ENCODE measurements around the gene UBXN11.

Gene UBXN11

GRCh38 chr1:26306290-26307229 lies at the start of gene UBXN11:
UBXN11 (minus strand) TSS chr1:26306636; CDS start chr1:26302883, 3,753 bp downstream.
- FAIRE-seq = peak; percentile 98
- peak; percentile 97 for DNase-seq (ENCODE audit: extremely low spot score, insufficient read length, low read depth)

GRCh38 chr1:26356106-26356505 lies 49.7 kb upstream of the UBXN11 start:
- no peak for DNase-seq (ENCODE audit: extremely low spot score, insufficient read length, low read depth)
- FAIRE-seq = no peak

GRCh38 chr1:26354972-26355371 lies 48.5 kb upstream of the UBXN11 start:
- DNase-seq (ENCODE audit: extremely low spot score, insufficient read length, low read depth) = no peak
- FAIRE-seq = no peak

- FAIRE-seq (no peak), DNase-seq (ENCODE audit: extremely low spot score, insufficient read length, low read depth) (no peak)
These were observed 47.8 kb upstream of the UBXN11 start, which contains the start of gene CRYBG2 for GRCh38 chr1:26353976-26354820. CRYBG2 (minus strand) TSS chr1:26354130; CDS start chr1:26346657, 7,473 bp downstream.

GRCh38 chr1:26353210-26353859 lies 46.9 kb upstream of the UBXN11 start:
- FAIRE-seq (no peak), DNase-seq (ENCODE audit: extremely low spot score, insufficient read length, low read depth) (no peak)

GRCh38 chr1:26352338-26352679 lies 45.9 kb upstream of the UBXN11 start:
- FAIRE-seq (no peak), DNase-seq (ENCODE audit: extremely low spot score, insufficient read length, low read depth) (no peak)

- DNase-seq (ENCODE audit: extremely low spot score, insufficient read length, low read depth) = no peak
These were observed 45.3 kb upstream of the UBXN11 start for GRCh38 chr1:26351590-26352337.

GRCh38 chr1:26350701-26351589 lies 44.5 kb upstream of the UBXN11 start:
- no peak for FAIRE-seq
- DNase-seq (ENCODE audit: extremely low spot score, insufficient read length, low read depth) = no peak

More at GRCh38 chr1:26351590-26352337, 45.3 kb upstream of the UBXN11 start:
- no peak for FAIRE-seq

GRCh38 chr1:26350343-26350700 lies 43.9 kb upstream of the UBXN11 start:
- no peak for DNase-seq (ENCODE audit: extremely low spot score, insufficient read length, low read depth)
- FAIRE-seq = no peak

- no peak for FAIRE-seq
These were observed 43.4 kb upstream of the UBXN11 start for GRCh38 chr1:26349877-26350244.

GRCh38 chr1:26349188-26349876 lies 42.9 kb upstream of the UBXN11 start:
- DNase-seq (ENCODE audit: extremely low spot score, insufficient read length, low read depth) = no peak
- no peak for FAIRE-seq

More at GRCh38 chr1:26349877-26350244, 43.4 kb upstream of the UBXN11 start:
- DNase-seq (ENCODE audit: extremely low spot score, insufficient read length, low read depth) = no peak

- DNase-seq (ENCODE audit: extremely low spot score, insufficient read length, low read depth) (no peak), FAIRE-seq (no peak)
These were observed 40.0 kb upstream of the UBXN11 start for GRCh38 chr1:26346274-26347033.

- FAIRE-seq = no peak
These were observed 39.3 kb upstream of the UBXN11 start for GRCh38 chr1:26345718-26346117.

GRCh38 chr1:26344147-26344920 lies 37.9 kb upstream of the UBXN11 start:
- FAIRE-seq (no peak), DNase-seq (ENCODE audit: extremely low spot score, insufficient read length, low read depth) (no peak)

More at GRCh38 chr1:26345718-26346117, 39.3 kb upstream of the UBXN11 start:
- DNase-seq (ENCODE audit: extremely low spot score, insufficient read length, low read depth) = no peak

- FAIRE-seq (no peak), DNase-seq (ENCODE audit: extremely low spot score, insufficient read length, low read depth) (no peak)
These were observed 33.6 kb upstream of the UBXN11 start for GRCh38 chr1:26340047-26340481.

- no peak for FAIRE-seq
- no peak for DNase-seq (ENCODE audit: extremely low spot score, insufficient read length, low read depth)
These were observed 32.2 kb upstream of the UBXN11 start for GRCh38 chr1:26338670-26339069.

GRCh38 chr1:26337625-26338024 lies 31.2 kb upstream of the UBXN11 start:
- DNase-seq (ENCODE audit: extremely low spot score, insufficient read length, low read depth) (no peak), FAIRE-seq (no peak)

All from GM18507 (cell line).